ENCODE results near the gene TNS3. TPM values are rescaled to one million over a fixed set of nuclear protein-coding genes. Genes with fewer than 3 reads are reported as not detected.

The TNS3 gene
- total and polyA plus RNA-seq, 4 experiments from 2014 or later: 0.11 to 3.2 (median 1.3) TPM; not detected in 1

GRCh38 chr7:47329320-47329926 lies 252.5 kb downstream of the TNS3 start:
- H3K27ac ChIP-seq (ENCODE audit: low read depth, low read length): no peak overlapping the region
- Mint-ChIP-seq H3K4me1 (no peaks in the 10 kb centered on the region), H3K4me3 (no peak overlapping the region), H3K9me3 (peaks cover 0 to 6% (median 0%) of the 10 kb centered on the region in 8 donors), H3K27me3 (no peaks in the 10 kb centered on the region), H3K36me3 (no peaks in the 10 kb centered on the region), H3K27ac (no peak overlapping the region)
- ChIA-PET POLR2A (ENCODE audit: partially characterized antibody) (no interaction called here), CTCF (ENCODE audit: partially characterized antibody) (no interaction called here)
- H3K9me3 ChIP-seq (ENCODE audit: control insufficient read depth in 1 of 2, low read length in 2 of 2): no peaks in the 10 kb centered on the region
- H3K4me3 ChIP-seq (ENCODE audit: low read length in 2 of 2): no peak overlapping the region
- intact Hi-C loops (cut with micrococcal nuclease): no loop called here
- DNase-seq: no peak
- H3K4me1 ChIP-seq (ENCODE audit: insufficient read depth, low read length): no peaks in the 10 kb centered on the region
- no peaks in the 10 kb centered on the region for H3K27me3 ChIP-seq (ENCODE audit: insufficient read depth, low read length)
- H3K36me3 ChIP-seq (ENCODE audit: insufficient read depth, low read length): no peaks in the 10 kb centered on the region

- Histone ChIP-seq H3K4me1 (ENCODE audit: insufficient read depth, low read length) (no peaks in the 10 kb centered on the region), H3K36me3 (ENCODE audit: insufficient read depth, low read length) (no peaks in the 10 kb centered on the region), H3K27ac (ENCODE audit: low read depth, low read length) (no peak overlapping the region), H3K27me3 (ENCODE audit: insufficient read depth, low read length) (no peaks in the 10 kb centered on the region), H3K9me3 (ENCODE audit: control insufficient read depth in 1 of 2, low read length in 2 of 2) (no peaks in the 10 kb centered on the region), H3K4me3 (ENCODE audit: low read length in 2 of 2) (no peak overlapping the region)
- Mint-ChIP-seq H3K36me3 (no peaks in the 10 kb centered on the region), H3K9me3 (peaks cover 0 to 6% (median 0%) of the 10 kb centered on the region in 8 donors), H3K27me3 (no peaks in the 10 kb centered on the region), H3K27ac (no peak overlapping the region), H3K4me1 (no peaks in the 10 kb centered on the region), H3K4me3 (no peak overlapping the region)
- ChIA-PET CTCF (ENCODE audit: partially characterized antibody) (no interaction called here), POLR2A (ENCODE audit: partially characterized antibody) (no interaction called here)
- no peak for DNase-seq
- intact Hi-C loops (cut with micrococcal nuclease): no loop called here
Measured at GRCh38 chr7:47328392-47329319, 253.3 kb downstream of the TNS3 start.

DNA sequence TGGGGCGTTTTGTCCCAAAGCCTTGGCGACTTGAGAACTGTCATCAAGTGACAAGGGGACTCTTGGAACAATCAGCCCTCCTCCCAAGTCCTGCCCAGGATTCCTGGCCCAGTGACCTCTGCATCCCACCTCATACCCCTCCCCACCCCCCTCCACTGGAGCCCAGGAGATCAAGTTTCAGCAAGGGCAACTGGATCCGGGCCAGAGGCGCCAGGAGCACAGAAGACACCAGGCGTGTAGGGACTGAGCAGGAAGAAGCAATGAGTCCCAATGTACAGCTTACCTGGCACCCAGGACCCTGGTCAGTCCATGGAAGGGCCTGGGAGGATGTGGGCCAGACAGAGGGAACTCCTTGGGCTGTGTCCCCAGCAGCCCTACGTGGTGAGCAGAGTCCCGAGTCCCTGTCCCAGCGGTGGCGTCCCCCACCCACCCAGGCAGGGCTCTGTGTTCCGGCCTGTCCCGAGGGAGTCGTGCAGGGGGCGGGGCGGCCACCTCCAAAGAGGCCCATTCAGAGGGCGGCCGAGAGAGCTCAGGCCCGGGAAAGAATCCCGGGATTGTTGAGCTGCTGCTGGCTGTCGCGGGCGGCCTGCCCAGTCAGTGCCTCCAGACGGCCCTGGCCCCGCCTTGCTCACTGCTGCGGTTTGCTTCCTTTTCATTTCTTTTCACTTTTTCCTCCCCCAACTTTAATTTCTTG lies 254.1 kb downstream of the TNS3 start:
- Histone ChIP-seq H3K4me1 (ENCODE audit: insufficient read depth, low read length) (no peaks in the 10 kb centered on the region), H3K27ac (ENCODE audit: low read depth, low read length) (no peak overlapping the region), H3K9me3 (ENCODE audit: control insufficient read depth in 1 of 2, low read length in 2 of 2) (no peaks in the 10 kb centered on the region), H3K4me3 (ENCODE audit: low read length in 2 of 2) (no peak overlapping the region), H3K36me3 (ENCODE audit: insufficient read depth, low read length) (no peaks in the 10 kb centered on the region), H3K27me3 (ENCODE audit: insufficient read depth, low read length) (no peaks in the 10 kb centered on the region)
- peaks cover 0 to 6% (median 0%) of the 10 kb centered on the region in 8 donors for H3K9me3 Mint-ChIP-seq
- no peak overlapping the region for H3K4me3 Mint-ChIP-seq
- ChIA-PET POLR2A (ENCODE audit: partially characterized antibody) (no interaction called here), CTCF (ENCODE audit: partially characterized antibody) (no interaction called here)
- no peak for DNase-seq
- H3K27ac Mint-ChIP-seq: no peak overlapping the region
- H3K27me3 Mint-ChIP-seq: no peaks in the 10 kb centered on the region
- H3K4me1 Mint-ChIP-seq: no peaks in the 10 kb centered on the region
- H3K36me3 Mint-ChIP-seq: no peaks in the 10 kb centered on the region
- intact Hi-C loops (cut with micrococcal nuclease): no loop called here

DNA sequence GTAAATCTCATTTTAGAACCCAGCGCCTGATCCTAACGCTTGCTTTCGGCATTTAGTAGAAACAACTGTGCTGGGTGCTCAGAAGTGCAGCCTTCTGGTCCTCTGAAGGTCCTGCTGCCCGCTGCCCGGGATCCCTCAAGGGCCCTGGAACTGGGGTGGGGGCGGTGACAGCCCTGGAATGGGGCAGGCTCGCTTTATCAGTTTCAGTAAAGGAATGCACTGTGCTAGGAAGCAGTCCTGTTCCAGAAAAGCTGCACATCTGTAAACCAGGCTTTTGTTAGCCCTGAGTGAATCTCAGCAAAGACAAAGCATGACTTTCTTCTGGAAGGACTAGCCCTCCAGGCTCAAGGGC lies 254.6 kb downstream of the TNS3 start:
- H3K27ac Mint-ChIP-seq: no peak overlapping the region
- DNase-seq: no peak

GRCh38 chr7:47326808-47327207 lies 255.1 kb downstream of the TNS3 start:
- H3K4me1 ChIP-seq (ENCODE audit: insufficient read depth, low read length): no peaks in the 10 kb centered on the region
- no peak for DNase-seq
- no peak overlapping the region for H3K27ac Mint-ChIP-seq
- H3K27ac ChIP-seq (ENCODE audit: low read depth, low read length): no peak overlapping the region
- ChIA-PET POLR2A (ENCODE audit: partially characterized antibody) (no interaction called here), CTCF (ENCODE audit: partially characterized antibody) (no interaction called here)
- H3K36me3 Mint-ChIP-seq: no peaks in the 10 kb centered on the region
- no peak overlapping the region for H3K4me3 Mint-ChIP-seq
- no peaks in the 10 kb centered on the region for H3K9me3 ChIP-seq (ENCODE audit: control insufficient read depth in 1 of 2, low read length in 2 of 2)
- no peaks in the 10 kb centered on the region for H3K27me3 ChIP-seq (ENCODE audit: insufficient read depth, low read length)
- no peaks in the 10 kb centered on the region for H3K36me3 ChIP-seq (ENCODE audit: insufficient read depth, low read length)
- no peaks in the 10 kb centered on the region for H3K4me1 Mint-ChIP-seq
- no peaks in the 10 kb centered on the region for H3K27me3 Mint-ChIP-seq
- no peak overlapping the region for H3K4me3 ChIP-seq (ENCODE audit: low read length in 2 of 2)
- H3K9me3 Mint-ChIP-seq: peaks cover 0 to 7% (median 0%) of the 10 kb centered on the region in 8 donors
- intact Hi-C loops (cut with micrococcal nuclease): no loop called here

More for the DNA sequence above, 254.6 kb downstream of the TNS3 start:
- no peaks in the 10 kb centered on the region for H3K4me1 ChIP-seq (ENCODE audit: insufficient read depth, low read length)
- intact Hi-C loops (cut with micrococcal nuclease): no loop called here
- no peak overlapping the region for H3K4me3 ChIP-seq (ENCODE audit: low read length in 2 of 2)
- Mint-ChIP-seq H3K9me3 (peaks cover 0 to 6% (median 0%) of the 10 kb centered on the region in 8 donors), H3K4me1 (no peaks in the 10 kb centered on the region), H3K27me3 (no peaks in the 10 kb centered on the region), H3K4me3 (no peak overlapping the region), H3K36me3 (no peaks in the 10 kb centered on the region)
- H3K27ac ChIP-seq (ENCODE audit: low read depth, low read length): no peak overlapping the region
- H3K36me3 ChIP-seq (ENCODE audit: insufficient read depth, low read length): no peaks in the 10 kb centered on the region
- H3K9me3 ChIP-seq (ENCODE audit: control insufficient read depth in 1 of 2, low read length in 2 of 2): no peaks in the 10 kb centered on the region
- no peaks in the 10 kb centered on the region for H3K27me3 ChIP-seq (ENCODE audit: insufficient read depth, low read length)
- ChIA-PET POLR2A (ENCODE audit: partially characterized antibody) (no interaction called here), CTCF (ENCODE audit: partially characterized antibody) (no interaction called here)

DNA sequence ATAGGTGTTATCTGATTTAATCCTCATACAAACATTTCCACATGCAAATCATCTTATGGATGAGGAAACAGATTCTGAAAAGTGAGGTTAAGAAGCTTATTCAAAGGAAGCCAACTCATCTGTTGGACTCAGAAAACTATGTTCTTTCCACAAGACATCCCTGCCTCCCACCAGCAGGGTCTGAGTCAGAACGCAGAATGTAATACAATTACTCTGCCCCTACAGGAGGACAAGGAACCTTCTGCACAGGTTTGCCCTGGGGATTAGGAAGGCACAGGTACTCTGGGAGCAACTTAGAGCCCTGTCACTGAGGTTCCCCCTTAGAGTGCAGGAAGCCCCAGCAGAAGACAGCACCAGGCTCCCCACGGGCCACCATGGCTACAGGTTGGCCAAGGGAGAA lies 255.7 kb downstream of the TNS3 start:
- H3K4me1 ChIP-seq (ENCODE audit: insufficient read depth, low read length): no peaks in the 10 kb centered on the region
- H3K27me3 Mint-ChIP-seq: no peaks in the 10 kb centered on the region
- ChIA-PET POLR2A (ENCODE audit: partially characterized antibody) (no interaction called here), CTCF (ENCODE audit: partially characterized antibody) (no interaction called here)
- intact Hi-C loops (cut with micrococcal nuclease): no loop called here
- H3K27ac Mint-ChIP-seq: no peak overlapping the region
- H3K27me3 ChIP-seq (ENCODE audit: insufficient read depth, low read length): no peaks in the 10 kb centered on the region
- peaks cover 0 to 9% (median 0%) of the 10 kb centered on the region in 8 donors for H3K9me3 Mint-ChIP-seq
- H3K36me3 Mint-ChIP-seq: no peaks in the 10 kb centered on the region
- no peak overlapping the region for H3K4me3 ChIP-seq (ENCODE audit: low read length in 2 of 2)
- H3K36me3 ChIP-seq (ENCODE audit: insufficient read depth, low read length): no peaks in the 10 kb centered on the region
- no peaks in the 10 kb centered on the region for H3K4me1 Mint-ChIP-seq
- H3K4me3 Mint-ChIP-seq: no peak overlapping the region
- H3K9me3 ChIP-seq (ENCODE audit: control insufficient read depth in 1 of 2, low read length in 2 of 2): no peaks in the 10 kb centered on the region
- H3K27ac ChIP-seq (ENCODE audit: low read depth, low read length): no peak overlapping the region
- DNase-seq: no peak

GRCh38 chr7:47325337-47325736 lies 256.6 kb downstream of the TNS3 start:
- no peaks in the 10 kb centered on the region for H3K9me3 ChIP-seq (ENCODE audit: control insufficient read depth in 1 of 2, low read length in 2 of 2)
- no peaks in the 10 kb centered on the region for H3K36me3 ChIP-seq (ENCODE audit: insufficient read depth, low read length)
- no peak for DNase-seq
- no peaks in the 10 kb centered on the region for H3K4me1 ChIP-seq (ENCODE audit: insufficient read depth, low read length)
- ChIA-PET CTCF (ENCODE audit: partially characterized antibody) (no interaction called here), POLR2A (ENCODE audit: partially characterized antibody) (no interaction called here)
- Mint-ChIP-seq H3K27me3 (no peaks in the 10 kb centered on the region), H3K4me1 (no peaks in the 10 kb centered on the region), H3K36me3 (no peaks in the 10 kb centered on the region), H3K9me3 (peaks cover 0 to 14% (median 0%) of the 10 kb centered on the region in 8 donors), H3K4me3 (no peak overlapping the region), H3K27ac (no peak overlapping the region)
- intact Hi-C loops (cut with micrococcal nuclease): no loop called here
- no peaks in the 10 kb centered on the region for H3K27me3 ChIP-seq (ENCODE audit: insufficient read depth, low read length)
- H3K27ac ChIP-seq (ENCODE audit: low read depth, low read length): no peak overlapping the region
- H3K4me3 ChIP-seq (ENCODE audit: low read length in 2 of 2): no peak overlapping the region

All from CD4-positive, alpha-beta memory T cell (primary cell).